ENCODE data around the gene EMX1.

DNA sequence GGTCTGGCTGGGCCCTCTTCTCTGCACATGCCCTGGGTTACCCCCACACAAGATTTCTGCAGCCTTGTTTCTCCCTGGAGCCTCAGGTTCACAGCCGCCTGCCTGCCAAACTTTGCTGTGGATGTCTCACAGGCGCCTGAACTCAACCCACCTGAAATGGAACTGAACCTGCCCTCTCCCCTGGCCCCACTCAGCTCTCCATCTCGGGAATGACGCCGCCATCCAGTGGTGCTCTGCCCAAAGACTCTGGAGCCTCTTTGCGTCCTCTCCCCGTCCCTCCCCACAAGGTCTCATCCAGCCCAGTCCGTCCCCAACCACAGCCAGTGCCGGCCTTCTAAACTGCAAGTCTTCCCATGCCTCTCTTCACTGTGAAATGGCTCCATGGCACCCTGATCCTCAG lies 29.1 kb downstream of the EMX1 start:
- TF ChIP-seq, protein P1, sequence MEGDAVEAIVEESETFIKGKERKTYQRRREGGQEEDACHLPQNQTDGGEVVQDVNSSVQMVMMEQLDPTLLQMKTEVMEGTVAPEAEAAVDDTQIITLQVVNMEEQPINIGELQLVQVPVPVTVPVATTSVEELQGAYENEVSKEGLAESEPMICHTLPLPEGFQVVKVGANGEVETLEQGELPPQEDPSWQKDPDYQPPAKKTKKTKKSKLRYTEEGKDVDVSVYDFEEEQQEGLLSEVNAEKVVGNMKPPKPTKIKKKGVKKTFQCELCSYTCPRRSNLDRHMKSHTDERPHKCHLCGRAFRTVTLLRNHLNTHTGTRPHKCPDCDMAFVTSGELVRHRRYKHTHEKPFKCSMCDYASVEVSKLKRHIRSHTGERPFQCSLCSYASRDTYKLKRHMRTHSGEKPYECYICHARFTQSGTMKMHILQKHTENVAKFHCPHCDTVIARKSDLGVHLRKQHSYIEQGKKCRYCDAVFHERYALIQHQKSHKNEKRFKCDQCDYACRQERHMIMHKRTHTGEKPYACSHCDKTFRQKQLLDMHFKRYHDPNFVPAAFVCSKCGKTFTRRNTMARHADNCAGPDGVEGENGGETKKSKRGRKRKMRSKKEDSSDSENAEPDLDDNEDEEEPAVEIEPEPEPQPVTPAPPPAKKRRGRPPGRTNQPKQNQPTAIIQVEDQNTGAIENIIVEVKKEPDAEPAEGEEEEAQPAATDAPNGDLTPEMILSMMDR (IDR thresholded peaks at IDR 0.05; ENCODE audit: poor library complexity, severe bottlenecking), result no peak
- TF ChIP-seq EZH2 (IDR thresholded peaks at IDR 0.05; ENCODE audit: borderline replicate concordance, insufficient read depth, low read length, poor library complexity, severe bottlenecking) (no peak), TAF1 (IDR thresholded peaks at IDR 0.05; ENCODE audit: low read depth) (no peak), POLR2AphosphoS5 (IDR thresholded peaks at IDR 0.05) (no peak), RAD21 (conservative IDR thresholded peaks at IDR 0.05) (no peak)
- TF ChIP-seq, protein P2, sequence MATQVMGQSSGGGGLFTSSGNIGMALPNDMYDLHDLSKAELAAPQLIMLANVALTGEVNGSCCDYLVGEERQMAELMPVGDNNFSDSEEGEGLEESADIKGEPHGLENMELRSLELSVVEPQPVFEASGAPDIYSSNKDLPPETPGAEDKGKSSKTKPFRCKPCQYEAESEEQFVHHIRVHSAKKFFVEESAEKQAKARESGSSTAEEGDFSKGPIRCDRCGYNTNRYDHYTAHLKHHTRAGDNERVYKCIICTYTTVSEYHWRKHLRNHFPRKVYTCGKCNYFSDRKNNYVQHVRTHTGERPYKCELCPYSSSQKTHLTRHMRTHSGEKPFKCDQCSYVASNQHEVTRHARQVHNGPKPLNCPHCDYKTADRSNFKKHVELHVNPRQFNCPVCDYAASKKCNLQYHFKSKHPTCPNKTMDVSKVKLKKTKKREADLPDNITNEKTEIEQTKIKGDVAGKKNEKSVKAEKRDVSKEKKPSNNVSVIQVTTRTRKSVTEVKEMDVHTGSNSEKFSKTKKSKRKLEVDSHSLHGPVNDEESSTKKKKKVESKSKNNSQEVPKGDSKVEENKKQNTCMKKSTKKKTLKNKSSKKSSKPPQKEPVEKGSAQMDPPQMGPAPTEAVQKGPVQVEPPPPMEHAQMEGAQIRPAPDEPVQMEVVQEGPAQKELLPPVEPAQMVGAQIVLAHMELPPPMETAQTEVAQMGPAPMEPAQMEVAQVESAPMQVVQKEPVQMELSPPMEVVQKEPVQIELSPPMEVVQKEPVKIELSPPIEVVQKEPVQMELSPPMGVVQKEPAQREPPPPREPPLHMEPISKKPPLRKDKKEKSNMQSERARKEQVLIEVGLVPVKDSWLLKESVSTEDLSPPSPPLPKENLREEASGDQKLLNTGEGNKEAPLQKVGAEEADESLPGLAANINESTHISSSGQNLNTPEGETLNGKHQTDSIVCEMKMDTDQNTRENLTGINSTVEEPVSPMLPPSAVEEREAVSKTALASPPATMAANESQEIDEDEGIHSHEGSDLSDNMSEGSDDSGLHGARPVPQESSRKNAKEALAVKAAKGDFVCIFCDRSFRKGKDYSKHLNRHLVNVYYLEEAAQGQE (IDR thresholded peaks at IDR 0.05; ENCODE audit: borderline replicate concordance), result no peak

Measured in neural cell (in vitro differentiated cells).